ENCODE results near the gene AQP6.

The AQP6 gene

DNA sequence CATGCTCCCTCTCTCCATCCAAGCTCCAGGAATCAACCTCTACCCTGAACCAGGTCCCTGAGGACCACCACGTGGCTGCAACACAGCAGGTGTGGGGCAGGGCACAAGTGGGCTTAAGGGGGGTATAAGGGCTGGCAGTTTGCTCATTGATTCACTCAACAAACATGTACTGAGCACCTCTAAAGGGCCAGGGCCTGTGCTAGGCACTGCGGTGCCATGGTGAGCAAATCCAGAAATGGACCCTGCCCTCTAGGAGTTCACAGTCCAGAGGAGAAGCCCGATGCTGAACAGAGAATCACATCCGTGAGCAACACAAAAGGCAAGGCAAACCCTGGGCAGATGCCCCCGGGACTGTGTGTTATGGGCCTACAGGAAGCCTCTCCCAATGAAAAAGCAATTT is 28.7 kb upstream of the AQP6 start:
- no peak for TF ChIP-seq EP300 (IDR thresholded peaks at IDR 0.05; ENCODE audit: borderline replicate concordance)
- TF ChIP-seq CREB1 (IDR thresholded peaks at IDR 0.05; ENCODE audit: low read depth), result no peak
- no peak for TF ChIP-seq EGR1 (IDR thresholded peaks at IDR 0.05)
- TF ChIP-seq YY1 (IDR thresholded peaks at IDR 0.05; ENCODE audit: low read depth), result no peak
- TF ChIP-seq TCF12 (IDR thresholded peaks at IDR 0.05; ENCODE audit: low read depth), result no peak
- TF ChIP-seq TEAD4 (IDR thresholded peaks at IDR 0.05), result no peak
- no peak for TF ChIP-seq RAD21 (IDR thresholded peaks at IDR 0.05; ENCODE audit: low read depth)

DNA sequence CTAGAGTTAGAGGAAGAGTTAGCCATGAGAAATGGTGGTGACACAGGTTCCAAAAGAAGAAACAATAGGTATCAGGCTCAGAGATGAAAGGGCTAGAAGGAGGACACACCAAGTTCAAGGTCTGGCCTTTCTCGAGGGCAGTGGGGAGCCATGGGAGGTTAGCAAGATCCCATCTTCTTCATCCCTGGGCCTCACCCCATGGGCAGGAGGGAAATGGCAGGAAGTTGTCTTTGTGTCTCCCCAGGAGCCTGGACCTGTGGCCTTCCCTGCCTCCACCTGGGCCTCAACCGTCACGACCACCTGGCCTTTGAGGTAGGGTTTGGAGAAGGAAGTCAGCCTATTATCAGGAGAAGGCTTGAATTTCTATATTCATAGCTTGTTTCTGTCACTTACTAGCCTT is 28.0 kb upstream of the AQP6 start:
- TF ChIP-seq TEAD4 (IDR thresholded peaks at IDR 0.05), result no peak
- TF ChIP-seq YY1 (IDR thresholded peaks at IDR 0.05; ENCODE audit: low read depth), result no peak
- no peak for TF ChIP-seq MAX (IDR thresholded peaks at IDR 0.05)
- TF ChIP-seq FOXM1 (IDR thresholded peaks at IDR 0.05; ENCODE audit: borderline replicate concordance, low read depth), result no peak
- TF ChIP-seq RAD21 (IDR thresholded peaks at IDR 0.05; ENCODE audit: low read depth), result no peak
- no peak for TF ChIP-seq TAF1 (IDR thresholded peaks at IDR 0.05; ENCODE audit: low read depth)
- no peak for TF ChIP-seq EP300 (IDR thresholded peaks at IDR 0.05; ENCODE audit: borderline replicate concordance)
- TF ChIP-seq EGR1 (IDR thresholded peaks at IDR 0.05), result no peak
- no peak for TF ChIP-seq NFIC (IDR thresholded peaks at IDR 0.05)

DNA sequence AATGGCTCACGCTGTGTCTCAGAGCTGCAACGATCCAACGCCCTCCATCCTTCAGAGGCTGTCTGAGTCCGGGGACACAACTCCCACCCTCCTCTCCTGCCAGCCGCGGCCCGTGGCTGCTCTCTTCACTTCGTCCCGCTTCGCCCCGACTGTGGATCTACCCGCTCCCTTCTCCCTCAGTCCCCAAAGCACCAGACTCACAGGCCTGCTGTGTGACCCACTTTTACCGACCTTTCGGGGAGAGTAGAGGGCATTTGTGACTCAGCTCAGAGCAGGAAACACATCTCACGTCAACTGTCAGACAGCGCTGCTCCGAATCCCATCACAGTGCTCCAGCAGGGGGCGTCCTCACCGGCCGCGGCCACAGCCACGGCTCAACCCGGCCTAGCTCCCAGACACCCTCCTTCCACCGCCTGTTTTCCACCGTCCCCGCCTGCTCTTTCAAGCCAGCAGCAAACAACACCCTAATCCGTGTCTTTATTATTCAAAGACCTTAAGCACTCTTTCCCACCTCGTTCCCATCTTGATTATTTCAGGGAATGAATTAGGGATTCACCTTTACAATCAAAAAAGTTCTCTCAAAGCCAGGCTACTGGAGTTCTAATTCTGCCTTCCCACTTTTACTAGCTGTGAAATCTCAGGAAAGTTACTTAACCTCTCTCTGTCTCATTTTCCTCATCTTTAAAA is 27.2 kb upstream of the AQP6 start:
- no peak for TF ChIP-seq YY1 (IDR thresholded peaks at IDR 0.05; ENCODE audit: low read depth)
- no peak for TF ChIP-seq TCF12 (IDR thresholded peaks at IDR 0.05; ENCODE audit: low read depth)
- TF ChIP-seq EGR1 (IDR thresholded peaks at IDR 0.05), result no peak
- TF ChIP-seq TEAD4 (IDR thresholded peaks at IDR 0.05), result no peak
- TF ChIP-seq CREB1 (IDR thresholded peaks at IDR 0.05; ENCODE audit: low read depth), result no peak
- TF ChIP-seq NFIC (IDR thresholded peaks at IDR 0.05), result no peak
- TF ChIP-seq CEBPB (IDR thresholded peaks at IDR 0.05), result no peak
- TF ChIP-seq FOXM1 (IDR thresholded peaks at IDR 0.05; ENCODE audit: borderline replicate concordance, low read depth), result no peak
- TF ChIP-seq EP300 (IDR thresholded peaks at IDR 0.05; ENCODE audit: borderline replicate concordance), result no peak
- TF ChIP-seq MAX (IDR thresholded peaks at IDR 0.05), result peak; percentile 52; the same call in 1 of the 2 replicates
- TF ChIP-seq, protein P1, sequence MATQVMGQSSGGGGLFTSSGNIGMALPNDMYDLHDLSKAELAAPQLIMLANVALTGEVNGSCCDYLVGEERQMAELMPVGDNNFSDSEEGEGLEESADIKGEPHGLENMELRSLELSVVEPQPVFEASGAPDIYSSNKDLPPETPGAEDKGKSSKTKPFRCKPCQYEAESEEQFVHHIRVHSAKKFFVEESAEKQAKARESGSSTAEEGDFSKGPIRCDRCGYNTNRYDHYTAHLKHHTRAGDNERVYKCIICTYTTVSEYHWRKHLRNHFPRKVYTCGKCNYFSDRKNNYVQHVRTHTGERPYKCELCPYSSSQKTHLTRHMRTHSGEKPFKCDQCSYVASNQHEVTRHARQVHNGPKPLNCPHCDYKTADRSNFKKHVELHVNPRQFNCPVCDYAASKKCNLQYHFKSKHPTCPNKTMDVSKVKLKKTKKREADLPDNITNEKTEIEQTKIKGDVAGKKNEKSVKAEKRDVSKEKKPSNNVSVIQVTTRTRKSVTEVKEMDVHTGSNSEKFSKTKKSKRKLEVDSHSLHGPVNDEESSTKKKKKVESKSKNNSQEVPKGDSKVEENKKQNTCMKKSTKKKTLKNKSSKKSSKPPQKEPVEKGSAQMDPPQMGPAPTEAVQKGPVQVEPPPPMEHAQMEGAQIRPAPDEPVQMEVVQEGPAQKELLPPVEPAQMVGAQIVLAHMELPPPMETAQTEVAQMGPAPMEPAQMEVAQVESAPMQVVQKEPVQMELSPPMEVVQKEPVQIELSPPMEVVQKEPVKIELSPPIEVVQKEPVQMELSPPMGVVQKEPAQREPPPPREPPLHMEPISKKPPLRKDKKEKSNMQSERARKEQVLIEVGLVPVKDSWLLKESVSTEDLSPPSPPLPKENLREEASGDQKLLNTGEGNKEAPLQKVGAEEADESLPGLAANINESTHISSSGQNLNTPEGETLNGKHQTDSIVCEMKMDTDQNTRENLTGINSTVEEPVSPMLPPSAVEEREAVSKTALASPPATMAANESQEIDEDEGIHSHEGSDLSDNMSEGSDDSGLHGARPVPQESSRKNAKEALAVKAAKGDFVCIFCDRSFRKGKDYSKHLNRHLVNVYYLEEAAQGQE (IDR thresholded peaks at IDR 0.05; ENCODE audit: low read depth), result no peak
- peak; percentile 71 for TF ChIP-seq RAD21 (IDR thresholded peaks at IDR 0.05; ENCODE audit: low read depth)
- TF ChIP-seq, protein P2, sequence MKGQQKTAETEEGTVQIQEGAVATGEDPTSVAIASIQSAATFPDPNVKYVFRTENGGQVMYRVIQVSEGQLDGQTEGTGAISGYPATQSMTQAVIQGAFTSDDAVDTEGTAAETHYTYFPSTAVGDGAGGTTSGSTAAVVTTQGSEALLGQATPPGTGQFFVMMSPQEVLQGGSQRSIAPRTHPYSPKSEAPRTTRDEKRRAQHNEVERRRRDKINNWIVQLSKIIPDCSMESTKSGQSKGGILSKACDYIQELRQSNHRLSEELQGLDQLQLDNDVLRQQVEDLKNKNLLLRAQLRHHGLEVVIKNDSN (IDR thresholded peaks at IDR 0.05), result no peak
- TF ChIP-seq ZBTB7A (IDR thresholded peaks at IDR 0.05; ENCODE audit: low read depth), result no peak
- TF ChIP-seq TAF1 (IDR thresholded peaks at IDR 0.05; ENCODE audit: low read depth), result no peak

GRCh38 chr12:49946086-49946485 is 26.7 kb upstream of the AQP6 start:
- no peak for TF ChIP-seq ZBTB7A (IDR thresholded peaks at IDR 0.05; ENCODE audit: low read depth)
- no peak for TF ChIP-seq TCF12 (IDR thresholded peaks at IDR 0.05; ENCODE audit: low read depth)
- no peak for TF ChIP-seq FOXM1 (IDR thresholded peaks at IDR 0.05; ENCODE audit: borderline replicate concordance, low read depth)
- no peak for TF ChIP-seq CREB1 (IDR thresholded peaks at IDR 0.05; ENCODE audit: low read depth)
- TF ChIP-seq RAD21 (IDR thresholded peaks at IDR 0.05; ENCODE audit: low read depth), result no peak
- no peak for TF ChIP-seq MAX (IDR thresholded peaks at IDR 0.05)
- no peak for TF ChIP-seq YY1 (IDR thresholded peaks at IDR 0.05; ENCODE audit: low read depth)
- no peak for TF ChIP-seq CEBPB (IDR thresholded peaks at IDR 0.05)
- TF ChIP-seq TEAD4 (IDR thresholded peaks at IDR 0.05), result no peak
- TF ChIP-seq TAF1 (IDR thresholded peaks at IDR 0.05; ENCODE audit: low read depth), result no peak
- no peak for TF ChIP-seq NFIC (IDR thresholded peaks at IDR 0.05)
- TF ChIP-seq EGR1 (IDR thresholded peaks at IDR 0.05), result no peak
- TF ChIP-seq EP300 (IDR thresholded peaks at IDR 0.05; ENCODE audit: borderline replicate concordance), result no peak
- TF ChIP-seq, protein P2 (IDR thresholded peaks at IDR 0.05), result no peak
- TF ChIP-seq, protein P1 (IDR thresholded peaks at IDR 0.05; ENCODE audit: low read depth), result no peak

GRCh38 chr12:49946497-49946896 is 26.2 kb upstream of the AQP6 start:
- TF ChIP-seq NFIC (IDR thresholded peaks at IDR 0.05) (peak; percentile 35; the same call in 1 of the 2 replicates), TEAD4 (IDR thresholded peaks at IDR 0.05) (no peak)
